Body of pancreas (tissue), 4 donors: ENCODE data around the gene DRAP1. TPM values are rescaled to one million over a fixed set of nuclear protein-coding genes. Genes with fewer than 3 reads are reported as not detected.

ENCODE experiments used
- ATAC-seq: fragments of 150-250 bp; one replicate; pipeline ENCODE4 v1.9.1; 2016
- DNase-seq, 4 donors: peaks; one replicate each; pipeline ENCODE4 v3.0.0-alpha.2; 2019
- H3K27ac ChIP-seq, 4 donors: fragments of 200-600 bp; sonication (generic); 1 replicate in 3 of 4; 2 replicates in 1 of 4; pipeline versions ENCODE4 v1.5.1 to v1.6.1; 2016 to 2019; ENCODE audit warnings: mild to moderate bottlenecking in 1 of 4, mixed read lengths in 1 of 4, moderate library complexity in 1 of 4
- H3K27me3 ChIP-seq, 2 donors: fragments of 200-600 bp; sonication (generic); one replicate each; pipeline ENCODE4 v1.6.0; 2016; ENCODE audit warnings: mild to moderate bottlenecking in 1 of 2
- H3K36me3 ChIP-seq, 2 donors: fragments of 200-600 bp; sonication (generic); replicated peaks in 1 of 2; 2 replicates each; pipeline ENCODE4 v1.5.1; 2016; ENCODE audit warnings: low read depth in 2 of 2; ENCODE audit not compliant: insufficient read depth in 1 of 2
- H3K4me1 ChIP-seq: fragments of 200-600 bp; sonication (generic); one replicate; pipeline ENCODE4 v1.6.0; 2016
- H3K4me3 ChIP-seq, 2 donors: fragments of 200-600 bp; sonication (generic); 1 replicate in 1 of 2; 2 replicates in 1 of 2; pipeline ENCODE4 v1.5.1; 2016 to 2019
- H3K9me3 ChIP-seq, 3 donors: fragments of 200-600 bp; sonication (generic); 1 replicate in 2 of 3; 2 replicates in 1 of 3; pipeline ENCODE4 v1.5.1; 2016
- CTCF ChIP-seq, 7 experiments: fragments of 450-650 bp in 4 of 7; fragments of 200-600 bp in 3 of 7; sonication (generic) in 3 of 7; IDR thresholded peaks; one replicate each; pipeline ENCODE4 v1.5.1; 2016 to 2019; ENCODE audit warnings: antibody characterized with exemption in 7 of 7
- POLR2A ChIP-seq, 3 donors: fragments of 450-650 bp; IDR thresholded peaks; one replicate each; pipeline ENCODE4 v1.6.1; 2016; ENCODE audit warnings: antibody characterized with exemption in 3 of 3, mild to moderate bottlenecking in 2 of 3
- WGBS, 2 donors: methylation state at CpG; one replicate each; pipeline ENCODE4 v1.1.5; 2017; 5-methylcytosine and 5-hydroxymethylcytosine counted together
- intact Hi-C: fragments of 100-400 bp; cut with DNase I; formaldehyde crosslinking; loops from one replicate; pipeline ENCODE4 v1.15.1; 2023
- total RNA-seq, 2 donors: library from RNA; depleted of rRNA; stranded (reverse); fragments of >200 nt; gene quantifications; one replicate each; pipeline ENCODE4 v1.1.0, GENCODE V29; 2016

The DRAP1 gene
- total RNA-seq, 2 donors from 2014 or later = 29.6 to 91.6 TPM

GRCh38 chr11:65931773-65932557, 12.7 kb downstream of the DRAP1 start:
- ATAC-seq = no peak
- Histone ChIP-seq H3K36me3 (no peaks in the 10 kb centered on the region), H3K27ac (no peak overlapping the region), H3K9me3 (no peaks in the 10 kb centered on the region), H3K4me3 (no peak overlapping the region), H3K27me3 (no peaks in the 10 kb centered on the region), H3K4me1 (no peaks in the 10 kb centered on the region)
- intact Hi-C loops = no loop called here
- 56 to 61% methylated on average over 13 of the region's 13 CpGs for WGBS, 2 donors
- no peak for TF ChIP-seq POLR2A (IDR thresholded peaks at IDR 0.05)
- TF ChIP-seq CTCF (IDR thresholded peaks at IDR 0.05) = no peak
- no peak for DNase-seq

- DNase-seq (no peak), ATAC-seq (no peak)
- no peaks in the 10 kb centered on the region for H3K9me3 ChIP-seq
- 39 to 45% methylated on average over 9 of the region's 9 CpGs for WGBS, 2 donors
- no peak overlapping the region for H3K4me3 ChIP-seq
- no peak overlapping the region for H3K27ac ChIP-seq
- H3K27me3 ChIP-seq = no peaks in the 10 kb centered on the region
- no peaks in the 10 kb centered on the region for H3K4me1 ChIP-seq
- intact Hi-C loops = no loop called here
- TF ChIP-seq POLR2A (IDR thresholded peaks at IDR 0.05) = no peak
- TF ChIP-seq CTCF (IDR thresholded peaks at IDR 0.05) = no peak
- H3K36me3 ChIP-seq = no peaks in the 10 kb centered on the region
Observed at GRCh38 chr11:65932558-65932919, 13.3 kb downstream of the DRAP1 start.

GRCh38 chr11:65934014-65934413, 14.8 kb downstream of the DRAP1 start:
- DNase-seq (no peak), ATAC-seq (peak; percentile 35)
- intact Hi-C loops = no loop called here
- Histone ChIP-seq H3K4me3 (no peak overlapping the region), H3K27ac (no peak overlapping the region), H3K9me3 (no peaks in the 10 kb centered on the region), H3K36me3 (no peaks in the 10 kb centered on the region), H3K4me1 (no peaks in the 10 kb centered on the region), H3K27me3 (no peaks in the 10 kb centered on the region)
- no peak for TF ChIP-seq CTCF (IDR thresholded peaks at IDR 0.05)
- TF ChIP-seq POLR2A (IDR thresholded peaks at IDR 0.05) = no peak
- 22 to 28% methylated on average over 4 of the region's 4 CpGs for WGBS, 2 donors

- no peaks in the 10 kb centered on the region for H3K27me3 ChIP-seq
- ATAC-seq (no peak), DNase-seq (no peak)
- intact Hi-C loops = no loop called here
- 48 to 54% methylated on average over 4 of the region's 4 CpGs for WGBS, 2 donors
- H3K36me3 ChIP-seq = no peaks in the 10 kb centered on the region
- H3K27ac ChIP-seq = no peak overlapping the region
- TF ChIP-seq CTCF (IDR thresholded peaks at IDR 0.05) (no peak), POLR2A (IDR thresholded peaks at IDR 0.05) (no peak)
- H3K4me1 ChIP-seq = no peaks in the 10 kb centered on the region
- H3K9me3 ChIP-seq = no peaks in the 10 kb centered on the region
- no peak overlapping the region for H3K4me3 ChIP-seq
Observed at GRCh38 chr11:65937766-65938165, 18.5 kb downstream of the DRAP1 start.

- H3K9me3 ChIP-seq = no peaks in the 10 kb centered on the region
- H3K36me3 ChIP-seq = no peaks in the 10 kb centered on the region
- no peaks in the 10 kb centered on the region for H3K4me1 ChIP-seq
- DNase-seq (no peak), ATAC-seq (no peak)
- peak overlapping the region in 1 of 4 donors; percentile 47 for H3K27ac ChIP-seq
- intact Hi-C loops = no loop called here
- no peak for TF ChIP-seq POLR2A (IDR thresholded peaks at IDR 0.05)
- TF ChIP-seq CTCF (IDR thresholded peaks at IDR 0.05) = no peak
- no peak overlapping the region for H3K4me3 ChIP-seq
- H3K27me3 ChIP-seq = no peaks in the 10 kb centered on the region
- 64 to 70% methylated on average over 9 of the region's 9 CpGs for WGBS, 2 donors
Observed at GRCh38 chr11:65941720-65942310, 22.6 kb downstream of the DRAP1 start.
